CD4-positive, alpha-beta T cell treated with Interleukin-1 beta for 1 hour (primary cell): Measurements from ENCODE around the gene PIANP.

Experiments
- DNase-seq, 2 donors: peaks; one replicate each; pipeline ENCODE4 v3.0.0-alpha.2; 2020 to 2022

PIANP gene

DNA sequence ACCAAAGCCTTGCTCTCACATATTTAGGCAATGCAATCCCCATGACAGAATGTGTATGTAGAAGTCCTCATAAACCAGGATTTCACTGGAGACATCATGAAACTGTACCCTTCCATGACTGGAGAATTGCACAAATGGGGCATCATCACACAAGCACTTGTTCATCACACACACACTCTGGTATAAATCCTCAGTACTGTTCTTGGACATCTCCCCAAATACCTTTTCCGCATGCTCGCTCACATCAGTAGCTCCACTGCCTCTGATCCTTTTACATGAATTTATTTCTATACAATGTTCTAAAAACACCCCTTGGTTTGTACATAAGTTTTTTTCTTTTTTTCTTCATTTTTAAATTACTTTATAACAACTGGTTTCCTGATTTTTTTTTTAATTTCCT is 34.4 kb downstream of the PIANP start:
- DNase-seq = no peak

DNA sequence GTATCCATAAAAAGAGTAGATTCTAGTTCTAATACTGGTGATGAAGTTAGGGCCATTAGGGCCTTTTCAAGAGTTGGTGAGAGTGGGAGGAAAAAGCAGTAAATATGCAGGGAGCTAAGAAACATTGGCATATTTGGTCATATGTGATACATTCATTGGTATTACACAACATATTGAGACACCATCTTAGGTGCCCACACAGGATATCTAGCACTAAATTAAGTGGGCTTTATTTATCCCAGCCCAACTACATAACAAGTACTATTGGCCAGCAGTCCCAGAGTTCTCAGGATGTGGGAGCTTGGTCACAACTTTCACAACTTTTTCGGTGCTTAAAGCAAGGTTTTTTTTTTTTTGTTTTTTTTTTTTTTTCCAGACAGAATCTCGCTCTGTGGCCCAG is 35.7 kb downstream of the PIANP start:
- no peak for DNase-seq

DNA sequence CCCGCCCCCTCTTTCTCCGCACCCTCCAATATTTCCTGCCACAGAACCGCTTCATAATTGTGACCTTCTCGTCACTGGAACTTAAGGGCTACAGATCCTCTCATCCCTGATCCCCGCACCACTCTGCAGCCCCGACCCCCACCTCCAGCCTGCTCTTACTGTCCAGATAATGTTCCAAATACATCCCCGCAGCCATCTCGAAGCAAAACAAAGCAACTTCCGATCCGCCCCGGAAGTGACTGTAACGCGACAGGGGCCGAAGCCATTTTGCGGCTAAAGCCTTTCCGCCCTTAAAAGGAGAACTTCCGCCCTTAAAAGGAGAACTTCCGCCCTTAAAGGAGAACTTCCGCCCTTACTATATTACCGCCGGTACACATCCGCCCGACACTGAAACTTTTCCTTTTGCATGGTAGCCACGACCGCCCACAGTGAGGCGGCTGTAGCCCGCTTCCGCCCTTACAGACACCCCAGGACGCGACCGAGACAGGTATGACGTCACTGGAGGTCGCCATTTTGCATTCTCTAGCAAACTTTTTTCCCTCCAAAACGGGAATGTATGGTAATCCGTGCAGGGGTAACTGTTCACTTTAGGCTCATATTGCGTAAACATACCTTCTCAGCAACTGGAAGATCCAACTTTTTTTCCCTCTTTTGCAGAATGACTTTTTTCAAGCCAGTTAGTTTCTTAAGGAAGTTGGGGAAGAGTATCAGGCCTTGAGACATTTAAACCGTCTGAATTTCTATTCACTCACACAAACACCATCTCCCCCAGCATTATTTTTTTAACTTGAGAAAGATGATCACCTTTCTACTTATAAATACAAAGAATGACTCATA is 37.5 kb downstream of the PIANP start, which contains the start of gene ING4:
Gene ING4 (minus strand): TSS at position 214 of the 837 bp plus-strand sequence. CDS start 18 bp downstream, at position 196.
- DNase-seq = peak; percentile 98 to 99

DNA sequence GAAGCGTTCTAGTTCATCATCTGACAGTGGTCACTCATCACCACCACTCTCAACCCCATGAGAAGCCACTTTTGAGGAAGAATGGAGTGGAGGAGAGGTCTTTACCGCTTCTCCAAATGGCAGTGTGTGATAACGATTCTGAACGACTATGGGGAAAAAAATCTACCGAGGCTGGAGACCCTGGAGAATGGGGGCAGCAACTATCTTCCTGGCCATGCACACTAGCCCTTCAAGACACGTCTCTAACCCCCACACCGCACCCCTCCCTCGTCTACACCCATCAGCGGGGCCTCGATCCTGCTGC is 38.1 kb downstream of the PIANP start:
- no peak for DNase-seq

DNA sequence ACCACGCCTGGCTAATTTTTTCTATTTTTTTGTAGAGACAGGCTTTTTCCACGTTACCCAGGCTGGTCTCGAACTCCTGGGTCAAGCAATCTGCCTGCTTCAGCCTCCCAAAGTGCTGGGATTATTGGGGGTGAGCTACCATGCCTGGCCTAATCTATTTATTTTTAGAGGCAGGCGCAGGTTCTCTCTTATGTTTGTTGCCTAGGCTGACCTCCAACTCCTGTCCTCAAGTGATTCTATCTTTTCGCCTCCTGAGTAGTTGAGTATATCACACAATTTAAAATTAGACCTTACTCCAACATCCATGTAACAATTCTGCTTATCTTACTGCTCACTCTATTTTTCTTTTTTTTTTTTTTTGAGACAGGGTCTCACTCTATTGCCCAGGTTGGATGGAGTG is 46.6 kb downstream of the PIANP start:
- no peak for DNase-seq

DNA sequence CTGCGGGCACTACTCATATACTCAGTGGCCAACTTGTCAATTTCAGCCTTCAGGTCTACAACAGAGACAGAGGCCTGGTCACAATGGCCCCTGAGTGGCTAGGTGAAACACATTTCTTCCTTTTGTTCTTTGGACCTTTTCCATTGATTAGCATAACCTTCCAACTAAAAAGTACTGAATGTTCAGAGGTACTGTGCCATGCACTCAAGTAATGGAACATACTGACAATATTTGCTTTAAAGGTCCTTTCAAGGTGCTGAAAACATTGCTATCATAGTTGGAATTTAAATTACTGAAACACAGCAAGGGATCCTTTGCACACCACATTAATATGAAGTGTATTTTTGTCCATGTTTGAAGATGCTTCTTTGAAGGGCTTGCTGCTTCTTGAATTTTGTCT is 47.3 kb downstream of the PIANP start:
- no peak for DNase-seq

DNA sequence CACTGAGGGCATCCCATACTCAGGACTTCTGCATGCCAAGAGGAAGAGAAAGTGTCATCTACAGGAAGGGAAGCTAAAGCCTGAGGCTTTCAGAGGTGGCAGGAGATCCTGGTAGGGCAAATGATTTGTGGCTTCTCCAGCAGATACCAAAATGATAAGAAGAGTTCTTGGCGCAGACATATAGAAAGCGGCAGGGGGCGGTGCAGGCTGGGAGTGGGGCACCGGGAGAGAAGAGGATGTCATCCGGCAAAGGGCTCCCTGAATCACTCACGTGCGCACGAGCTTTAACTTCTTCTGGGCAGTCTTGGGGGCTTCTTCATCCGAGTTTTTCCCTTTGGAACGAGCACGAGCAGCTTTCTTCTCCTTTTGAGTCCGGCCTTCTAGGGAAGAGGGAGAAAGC is 48.2 kb downstream of the PIANP start:
- no peak for DNase-seq

DNA sequence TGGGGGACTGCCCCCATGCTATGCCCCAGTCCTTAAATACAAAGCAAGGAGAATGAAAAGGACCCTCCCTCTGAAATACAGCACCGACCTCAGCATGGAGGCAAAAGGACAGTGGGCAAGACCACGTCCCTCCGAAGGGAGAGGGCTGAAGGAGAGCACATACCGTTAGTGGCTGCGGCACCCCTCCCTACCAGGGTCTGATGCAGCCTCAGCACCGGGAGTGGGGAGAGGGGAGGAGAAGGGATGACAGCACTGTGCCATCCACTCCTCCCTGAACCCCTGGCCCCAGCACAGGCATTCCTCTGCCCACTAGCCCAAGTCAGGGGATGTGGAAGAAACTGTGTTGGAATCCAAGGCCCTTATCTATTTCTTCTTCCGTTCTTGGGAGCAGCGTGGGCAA is 49.8 kb downstream of the PIANP start:
- no peak for DNase-seq

DNA sequence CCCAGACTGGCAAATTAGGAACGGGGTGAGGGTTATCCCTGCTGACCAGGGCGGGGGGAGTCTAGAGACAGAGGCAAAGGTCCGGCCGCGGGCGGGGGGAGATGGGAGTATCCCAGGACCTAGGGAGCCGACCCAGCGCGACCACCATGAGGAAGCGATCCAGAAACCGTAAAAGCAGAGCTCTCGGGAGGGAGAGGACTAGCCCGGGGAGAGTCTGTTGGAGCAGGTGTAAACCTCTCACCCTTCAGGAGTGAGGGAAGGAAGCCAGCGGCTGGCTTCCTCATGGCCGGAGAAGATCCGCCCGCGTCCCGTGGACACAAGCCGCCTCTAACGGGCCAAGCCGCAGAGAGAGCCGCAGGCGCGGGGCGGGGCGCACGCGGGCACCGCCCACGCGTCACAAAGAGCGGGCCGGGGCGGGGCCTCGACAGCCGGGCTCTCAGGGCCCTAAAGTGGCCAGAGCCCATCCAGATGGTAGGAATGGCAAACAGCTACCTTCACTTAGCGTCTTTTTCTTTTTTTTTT is 53.5 kb downstream of the PIANP start, which contains the start of gene ACRBP:
Gene ACRBP (minus strand): TSS at position 350 of the 522 bp plus-strand sequence. CDS start 66 bp downstream, at position 284.
- DNase-seq = peak; percentile 27 to 69

DNA sequence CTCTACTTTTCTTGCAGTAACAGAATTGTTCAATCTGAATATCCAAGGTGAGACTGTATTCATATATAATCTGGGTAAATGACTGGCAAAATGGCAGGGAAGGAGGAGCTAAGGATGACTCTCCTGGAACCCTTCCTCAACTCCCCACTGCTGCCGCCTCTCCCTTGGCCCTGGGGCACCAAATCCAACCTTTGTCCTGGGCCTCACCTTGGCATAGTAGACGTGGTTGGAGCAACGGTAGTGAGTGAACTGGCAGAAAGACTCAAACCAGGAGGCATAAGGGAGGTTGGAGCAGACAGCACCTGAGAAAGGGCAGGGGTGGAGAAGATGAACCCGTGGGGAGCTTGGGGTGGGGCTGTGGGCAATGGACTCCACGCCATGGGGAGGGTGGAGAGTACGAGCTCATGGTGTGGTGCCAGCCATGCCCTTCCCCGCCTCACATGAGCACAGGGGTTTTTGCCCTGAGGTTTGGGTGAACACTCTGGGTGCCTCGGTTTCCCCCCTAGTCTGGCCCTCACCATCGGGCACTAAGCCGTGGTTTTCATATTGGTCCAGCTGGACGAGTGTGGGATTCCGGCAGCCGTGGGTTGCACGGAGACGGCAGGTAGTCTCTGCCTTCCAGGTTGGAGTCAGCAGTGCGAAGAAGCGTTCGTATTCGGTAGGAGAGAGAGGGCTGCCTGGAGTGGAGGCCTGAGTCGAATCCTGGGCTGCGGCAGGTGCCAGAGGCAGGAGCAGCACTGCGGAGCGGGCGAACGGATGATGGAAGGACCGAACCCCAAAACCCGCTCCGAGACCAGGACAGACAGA is 54.1 kb downstream of the PIANP start:
- DNase-seq = no peak

DNA sequence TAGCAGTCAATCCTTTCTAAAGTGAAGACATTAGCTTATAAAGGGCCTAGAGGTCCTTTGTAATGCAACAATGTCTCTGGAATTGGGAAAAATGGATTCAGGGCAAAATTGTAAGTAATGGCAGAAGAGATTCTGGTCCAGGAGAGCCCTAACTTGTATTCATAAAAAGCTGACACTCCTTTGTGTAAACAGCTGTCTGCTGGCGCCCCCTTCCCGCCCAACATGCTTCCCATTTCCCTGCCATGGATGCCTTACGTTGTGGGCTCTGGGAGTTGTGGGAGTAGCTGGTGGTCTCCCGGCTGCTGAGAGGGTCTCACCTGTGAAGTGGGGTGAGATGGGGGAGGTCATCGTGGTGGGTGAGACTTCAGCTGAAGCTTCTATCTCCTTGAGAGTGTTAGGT is 55.7 kb downstream of the PIANP start:
- no peak for DNase-seq

DNA sequence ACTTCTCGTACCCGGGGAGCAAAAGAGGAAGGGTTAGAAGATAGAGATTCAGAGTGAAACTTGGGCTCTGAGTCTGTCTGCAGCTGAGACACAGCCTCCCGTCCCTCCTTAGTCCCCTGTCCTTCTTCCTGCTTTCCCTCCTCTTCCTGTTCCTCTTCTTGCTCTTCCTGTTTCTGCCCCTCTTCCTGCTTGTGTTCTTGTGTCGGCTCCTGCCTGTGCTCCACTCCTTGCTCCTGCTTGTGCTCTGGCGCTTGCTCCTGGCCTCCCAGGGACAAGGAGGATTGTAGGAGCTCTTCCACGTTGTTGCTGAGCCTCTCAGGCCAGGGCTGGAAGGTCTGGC is 56.4 kb downstream of the PIANP start:
- DNase-seq = peak in 1 of 2 donors; percentile 35
